Left ventricle myocardium inferior (tissue), 1 donor: ENCODE measurements around the gene THOC6. TPM values are rescaled to one million over a fixed set of nuclear protein-coding genes. Genes with fewer than 3 reads are reported as not detected.

Experiments
- DNase-seq: peaks from one replicate; pipeline ENCODE4 v3.0.0-alpha.2; 2020
- H3K27ac ChIP-seq: fragments of 200-600 bp; replicated peaks from 2 replicates; pipeline ENCODE4 v1.8.0; 2021
- H3K27me3 ChIP-seq: fragments of 200-600 bp; 2 replicates; pipeline ENCODE4 v1.8.0; 2021; ENCODE audit warnings: low read depth
- H3K36me3 ChIP-seq: fragments of 200-600 bp; 2 replicates; pipeline ENCODE4 v1.8.0; 2021
- H3K4me1 ChIP-seq: fragments of 200-600 bp; 2 replicates; pipeline ENCODE4 v1.8.0; 2021
- H3K4me3 ChIP-seq: fragments of 200-600 bp; 2 replicates; pipeline ENCODE4 v1.8.0; 2021; ENCODE audit warnings: mild to moderate bottlenecking, moderate library complexity
- H3K9me3 ChIP-seq: fragments of 200-600 bp; replicated peaks from 2 replicates; pipeline ENCODE4 v1.8.0; 2021
- intact Hi-C: fragments of 100-400 bp; cut with micrococcal nuclease; formaldehyde crosslinking; loops from one replicate; pipeline ENCODE4 v1.11.0; 2022
- total RNA-seq: library from RNA; stranded (reverse); fragmentation: NEBNext Ultra II Directional; extraction: Animal tissue kit (Norgen Biotek cat#: 25700); gene quantifications from one replicate; pipeline ENCODE4 v1.2.1, GENCODE V29; 2021
- TF ChIP-seq, protein P1 (sequence below): fragments of 200-600 bp; IDR thresholded peaks from 2 replicates; pipeline ENCODE4 v1.8.0; 2021; ENCODE audit warnings: antibody characterized with exemption, mild to moderate bottlenecking, borderline replicate concordance
- donor health status: DM: no; HTN: yes; CAD: no; lungs with severe emphysema.

The THOC6 gene
- total RNA-seq, 1 donor from 2014 or later: 9.1 TPM

DNA sequence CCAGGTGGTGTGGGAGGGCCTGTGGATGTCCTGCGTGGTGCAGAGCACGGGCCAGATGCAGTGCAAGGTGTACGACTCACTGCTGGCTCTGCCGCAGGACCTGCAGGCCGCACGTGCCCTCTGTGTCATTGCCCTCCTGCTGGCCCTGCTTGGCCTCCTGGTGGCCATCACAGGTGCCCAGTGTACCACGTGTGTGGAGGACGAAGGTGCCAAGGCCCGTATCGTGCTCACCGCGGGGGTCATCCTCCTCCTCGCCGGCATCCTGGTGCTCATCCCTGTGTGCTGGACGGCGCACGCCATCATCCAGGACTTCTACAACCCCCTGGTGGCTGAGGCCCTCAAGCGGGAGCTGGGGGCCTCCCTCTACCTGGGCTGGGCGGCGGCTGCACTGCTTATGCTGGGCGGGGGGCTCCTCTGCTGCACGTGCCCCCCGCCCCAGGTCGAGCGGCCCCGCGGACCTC lies 10.3 kb upstream of the THOC6 start:
- no peak for DNase-seq
- H3K4me1 ChIP-seq: peaks cover 8% of the 10 kb centered on the region
- intact Hi-C loops: no loop called here
- H3K9me3 ChIP-seq: no peaks in the 10 kb centered on the region
- TF ChIP-seq, protein P1, sequence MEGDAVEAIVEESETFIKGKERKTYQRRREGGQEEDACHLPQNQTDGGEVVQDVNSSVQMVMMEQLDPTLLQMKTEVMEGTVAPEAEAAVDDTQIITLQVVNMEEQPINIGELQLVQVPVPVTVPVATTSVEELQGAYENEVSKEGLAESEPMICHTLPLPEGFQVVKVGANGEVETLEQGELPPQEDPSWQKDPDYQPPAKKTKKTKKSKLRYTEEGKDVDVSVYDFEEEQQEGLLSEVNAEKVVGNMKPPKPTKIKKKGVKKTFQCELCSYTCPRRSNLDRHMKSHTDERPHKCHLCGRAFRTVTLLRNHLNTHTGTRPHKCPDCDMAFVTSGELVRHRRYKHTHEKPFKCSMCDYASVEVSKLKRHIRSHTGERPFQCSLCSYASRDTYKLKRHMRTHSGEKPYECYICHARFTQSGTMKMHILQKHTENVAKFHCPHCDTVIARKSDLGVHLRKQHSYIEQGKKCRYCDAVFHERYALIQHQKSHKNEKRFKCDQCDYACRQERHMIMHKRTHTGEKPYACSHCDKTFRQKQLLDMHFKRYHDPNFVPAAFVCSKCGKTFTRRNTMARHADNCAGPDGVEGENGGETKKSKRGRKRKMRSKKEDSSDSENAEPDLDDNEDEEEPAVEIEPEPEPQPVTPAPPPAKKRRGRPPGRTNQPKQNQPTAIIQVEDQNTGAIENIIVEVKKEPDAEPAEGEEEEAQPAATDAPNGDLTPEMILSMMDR: no peak
- no peaks in the 10 kb centered on the region for H3K36me3 ChIP-seq
- H3K4me3 ChIP-seq: no peak overlapping the region
- H3K27me3 ChIP-seq: peaks cover 97% of the 10 kb centered on the region
- no peak overlapping the region for H3K27ac ChIP-seq

DNA sequence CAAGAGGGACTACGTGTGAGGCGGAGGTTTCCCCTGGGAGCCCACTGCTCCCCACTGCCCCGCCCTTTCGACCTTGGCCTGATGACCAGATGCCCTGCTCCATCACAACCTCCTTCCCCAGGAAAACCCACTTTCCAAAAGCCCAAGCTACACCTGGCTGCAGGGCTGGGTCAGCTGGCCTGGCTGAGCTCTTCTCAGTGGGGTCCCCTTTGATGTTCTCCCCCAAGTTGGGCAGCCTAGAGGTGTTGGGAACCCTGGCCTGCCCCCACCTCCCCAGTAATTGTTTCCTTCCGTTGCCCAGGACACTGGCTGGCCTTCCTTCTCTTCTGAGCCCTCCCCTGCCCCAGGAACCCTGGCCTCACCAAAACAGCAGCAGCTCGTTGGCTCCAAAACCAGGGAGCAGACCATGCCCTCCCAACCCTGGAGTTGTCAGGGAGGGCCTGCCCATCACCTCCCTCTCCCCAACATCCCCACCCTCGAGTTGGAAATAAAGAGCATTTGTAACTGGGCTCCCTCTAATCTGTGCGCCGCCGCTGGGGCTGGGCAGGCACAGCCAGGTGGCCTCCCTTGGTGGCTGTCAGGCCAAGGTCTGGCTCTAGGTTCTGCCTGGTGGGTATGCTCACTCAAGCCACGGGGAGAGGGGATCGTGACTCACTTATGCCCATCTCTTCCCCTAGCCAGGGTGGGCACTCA lies 9.7 kb upstream of the THOC6 start:
- TF ChIP-seq, protein P1: no peak
- Histone ChIP-seq H3K36me3 (no peaks in the 10 kb centered on the region), H3K4me1 (peaks cover 8% of the 10 kb centered on the region), H3K27me3 (peaks cover 97% of the 10 kb centered on the region), H3K27ac (no peak overlapping the region), H3K4me3 (no peak overlapping the region), H3K9me3 (no peaks in the 10 kb centered on the region)
- intact Hi-C loops: no loop called here
- DNase-seq: no peak

DNA sequence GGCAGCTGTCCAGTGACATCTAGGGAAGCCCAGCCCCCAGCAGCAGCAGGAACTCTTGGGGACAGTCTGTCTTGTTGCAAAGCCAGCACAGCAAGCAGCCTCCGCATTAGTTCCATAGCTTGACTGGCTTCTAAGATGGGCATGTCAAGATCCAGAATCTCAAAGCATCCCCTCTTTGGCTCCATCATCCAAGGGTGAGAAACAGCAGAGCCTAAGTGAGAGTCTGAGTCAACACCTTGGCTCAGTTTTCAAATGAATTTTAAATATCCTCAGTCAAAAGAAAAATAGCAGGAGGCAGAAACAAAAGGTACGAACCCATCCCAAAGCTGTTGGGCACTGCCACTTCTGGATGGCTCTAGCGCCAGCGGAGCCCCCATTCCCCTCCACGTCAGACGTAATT lies 8.9 kb upstream of the THOC6 start:
- Histone ChIP-seq H3K27ac (no peak overlapping the region), H3K36me3 (no peaks in the 10 kb centered on the region), H3K4me1 (peaks cover 15% of the 10 kb centered on the region), H3K27me3 (peaks cover 89% of the 10 kb centered on the region), H3K9me3 (no peaks in the 10 kb centered on the region), H3K4me3 (no peak overlapping the region)
- intact Hi-C loops: no loop called here
- TF ChIP-seq, protein P1: no peak
- DNase-seq: no peak

GRCh38 chr16:3015865-3016521 lies 7.8 kb upstream of the THOC6 start:
- no peak overlapping the region for H3K27ac ChIP-seq
- H3K4me3 ChIP-seq: no peak overlapping the region
- intact Hi-C loops: no loop called here
- H3K27me3 ChIP-seq: peaks cover 79% of the 10 kb centered on the region
- H3K9me3 ChIP-seq: no peaks in the 10 kb centered on the region
- H3K36me3 ChIP-seq: no peaks in the 10 kb centered on the region
- DNase-seq: no peak
- TF ChIP-seq, protein P1: no peak
- peaks cover 24% of the 10 kb centered on the region for H3K4me1 ChIP-seq

- H3K27me3 ChIP-seq: peaks cover 66% of the 10 kb centered on the region
These were observed 6.5 kb upstream of the THOC6 start for GRCh38 chr16:3017344-3017743.

More at GRCh38 chr16:3017344-3017743, 6.5 kb upstream of the THOC6 start:
- intact Hi-C loops: no loop called here
- H3K4me1 ChIP-seq: peaks cover 37% of the 10 kb centered on the region
- peaks cover 5% of the 10 kb centered on the region for H3K36me3 ChIP-seq
- H3K9me3 ChIP-seq: no peaks in the 10 kb centered on the region
- no peak overlapping the region for H3K27ac ChIP-seq
- no peak for DNase-seq
- no peak overlapping the region for H3K4me3 ChIP-seq
- TF ChIP-seq, protein P1: no peak
